GM18502 (cell line): ENCODE data around the gene RCL1.
"Not testable (repeated sequence)": the region's sequence is repeated elsewhere in the genome, so short reads cannot be mapped to it uniquely, and the experiment has no call there.

Source experiments
- ATAC-seq: cut with Tn5 transposase; IDR thresholded peaks from one replicate; pipeline ENCODE4 v1.9.1; 2021; ENCODE audit warnings: mild to moderate bottlenecking; ENCODE audit not compliant: unreplicated experiment, poor library complexity

The RCL1 gene

GRCh38 chr9:4792572-4793458 lies at the start of gene RCL1:
Gene RCL1 (plus strand): TSS chr9:4792944. CDS start chr9:4793092, 148 bp downstream.
- peak; percentile 98 for ATAC-seq

GRCh38 chr9:4743131-4743875 lies 49.4 kb upstream of the RCL1 start:
- no peak for ATAC-seq

- no peak for ATAC-seq
These were observed 46.3 kb upstream of the RCL1 start for GRCh38 chr9:4746278-4747030.

DNA sequence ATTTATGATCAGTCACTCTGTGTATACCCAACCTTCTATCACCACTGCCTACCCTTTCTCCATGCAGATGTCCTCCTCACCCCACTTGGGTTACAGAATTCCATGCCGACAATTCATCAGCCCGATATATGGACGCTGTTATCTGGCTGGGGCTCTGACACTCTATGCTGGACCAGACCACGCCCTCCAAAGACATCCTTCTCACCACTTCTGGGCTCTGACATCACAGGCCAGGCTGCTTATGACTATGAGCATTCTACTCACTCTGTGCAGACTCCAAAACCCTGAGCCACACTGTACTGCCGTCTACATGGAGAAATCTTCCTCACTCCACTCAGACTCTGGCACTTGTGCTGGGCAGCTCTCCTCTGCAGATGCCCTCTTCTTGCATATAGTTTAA lies 44.1 kb upstream of the RCL1 start:
- ATAC-seq: no peak

DNA sequence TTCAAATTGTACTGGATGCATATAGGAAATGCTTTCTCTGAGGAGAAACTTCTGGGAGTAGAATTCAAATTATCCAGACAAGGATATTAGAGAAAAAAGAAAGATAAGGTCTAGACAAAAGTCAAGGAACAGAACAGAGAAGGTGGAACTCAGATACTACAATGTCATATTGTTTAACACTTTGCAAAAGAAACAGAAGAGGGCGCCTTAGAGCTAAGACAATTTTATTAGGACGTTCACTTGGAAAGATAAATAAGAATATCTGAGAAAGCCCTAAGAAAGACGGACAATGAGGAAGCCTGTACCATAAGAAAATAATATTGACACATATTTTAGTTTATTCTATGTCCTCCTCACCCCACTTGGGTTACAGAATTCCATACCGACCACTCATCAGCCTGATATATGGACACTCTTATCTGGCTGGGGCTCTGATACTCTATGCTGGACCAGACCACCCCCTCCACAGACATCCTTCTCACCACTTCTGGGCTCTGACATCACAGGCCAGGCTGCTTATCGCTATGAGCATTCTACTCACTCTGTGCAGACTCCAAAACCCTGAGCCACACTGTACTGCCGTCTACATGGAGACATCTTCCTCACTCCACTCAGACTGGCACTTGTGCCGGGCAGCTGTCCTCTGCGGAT lies 42.6 kb upstream of the RCL1 start:
- ATAC-seq: no peak

DNA sequence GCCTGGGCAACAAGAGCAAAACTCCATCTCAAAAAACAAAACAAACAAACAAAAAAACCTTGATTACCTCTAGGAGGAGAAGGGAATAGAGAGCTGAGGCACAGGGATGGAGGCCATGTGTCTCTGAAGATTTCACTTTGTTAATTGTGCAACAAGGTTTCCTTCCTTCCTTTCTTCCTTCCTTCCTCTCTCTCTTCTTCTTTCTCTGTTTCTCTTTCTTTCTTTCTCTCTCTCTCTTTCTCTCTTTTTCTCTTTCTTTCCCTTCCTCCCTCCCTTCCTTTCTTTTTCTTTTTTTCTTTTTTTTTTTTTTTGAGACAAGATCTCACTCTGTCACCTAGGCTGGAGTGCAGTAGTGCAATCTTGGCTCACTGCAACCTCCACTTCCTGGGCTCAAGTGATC lies 38.2 kb upstream of the RCL1 start:
- not testable (repeated sequence) for ATAC-seq

GRCh38 chr9:4755026-4755609 lies 37.6 kb upstream of the RCL1 start:
- peak; percentile 46 for ATAC-seq

DNA sequence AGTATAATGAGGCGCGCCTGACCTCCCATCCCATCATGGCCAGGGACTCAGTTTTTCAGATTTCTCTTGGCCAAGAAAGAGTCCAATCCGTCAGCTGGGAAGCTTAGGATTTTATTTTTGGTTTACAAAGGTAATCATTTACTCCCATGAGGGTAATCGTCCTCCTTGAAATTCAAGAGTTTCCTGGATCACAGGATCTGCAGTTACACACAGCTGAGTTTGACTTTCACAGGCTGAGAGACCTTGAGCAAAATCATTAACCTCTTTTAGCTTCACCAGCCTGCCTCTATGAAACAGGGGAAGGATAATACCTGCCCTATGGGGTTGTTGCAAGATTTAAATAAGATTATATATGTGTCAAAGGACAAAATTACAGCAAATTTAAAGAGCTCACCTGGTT lies 36.3 kb upstream of the RCL1 start:
- no peak for ATAC-seq

DNA sequence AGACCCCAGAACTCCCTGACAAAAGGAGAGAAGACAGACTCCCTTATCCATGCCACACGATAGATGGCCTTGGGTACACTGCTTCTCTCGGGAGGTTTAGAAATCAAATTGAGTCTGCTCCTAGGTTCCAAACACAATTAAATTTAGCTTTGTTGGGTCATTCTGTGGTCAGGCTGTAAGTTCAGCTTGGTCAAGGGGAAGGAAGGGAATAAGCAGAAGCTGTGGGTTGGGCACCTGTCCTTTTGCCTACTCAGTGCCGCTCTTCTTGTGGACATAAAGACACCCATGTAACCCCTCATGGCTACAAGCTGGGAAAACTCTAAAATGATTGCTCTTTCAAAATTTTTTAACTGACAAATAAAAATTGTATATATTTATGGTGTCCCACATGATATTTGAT lies 32.6 kb upstream of the RCL1 start:
- ATAC-seq: no peak

DNA sequence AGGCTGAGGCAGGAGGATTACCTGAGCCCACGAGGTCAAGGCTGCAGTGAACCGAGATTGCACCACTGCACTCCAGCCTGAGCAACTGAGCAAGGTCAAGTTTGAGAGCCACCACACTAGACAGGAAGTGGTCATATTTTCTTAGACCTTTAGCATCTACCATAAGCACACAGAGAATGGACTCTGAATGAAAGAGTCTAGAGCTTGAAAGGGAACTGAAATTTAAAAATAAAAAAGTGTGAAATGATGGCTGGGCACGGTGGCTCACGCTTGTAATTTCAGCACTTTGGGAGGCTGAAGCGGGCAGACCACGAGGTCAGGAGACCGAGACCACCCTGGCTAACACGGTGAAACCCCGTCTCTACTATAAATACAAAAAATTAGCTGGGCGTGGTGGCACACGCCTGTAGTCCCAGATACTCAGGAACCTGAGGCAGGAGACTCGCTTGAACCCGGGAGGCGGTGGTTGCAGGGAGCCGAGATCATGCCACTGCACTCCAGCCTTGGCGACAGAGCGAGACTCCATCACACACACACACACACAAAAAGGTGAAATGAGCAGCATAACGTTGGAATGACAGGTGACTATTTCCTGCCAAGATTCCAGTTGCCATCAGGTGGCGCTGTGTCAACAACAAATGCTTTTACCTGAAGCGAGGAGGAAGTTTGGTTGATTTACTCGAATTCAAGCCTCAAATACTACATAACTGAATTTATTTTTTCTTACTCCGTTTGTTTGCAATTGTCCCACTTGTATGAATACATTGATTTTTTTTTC lies 30.4 kb upstream of the RCL1 start:
- peak; percentile 82 for ATAC-seq

DNA sequence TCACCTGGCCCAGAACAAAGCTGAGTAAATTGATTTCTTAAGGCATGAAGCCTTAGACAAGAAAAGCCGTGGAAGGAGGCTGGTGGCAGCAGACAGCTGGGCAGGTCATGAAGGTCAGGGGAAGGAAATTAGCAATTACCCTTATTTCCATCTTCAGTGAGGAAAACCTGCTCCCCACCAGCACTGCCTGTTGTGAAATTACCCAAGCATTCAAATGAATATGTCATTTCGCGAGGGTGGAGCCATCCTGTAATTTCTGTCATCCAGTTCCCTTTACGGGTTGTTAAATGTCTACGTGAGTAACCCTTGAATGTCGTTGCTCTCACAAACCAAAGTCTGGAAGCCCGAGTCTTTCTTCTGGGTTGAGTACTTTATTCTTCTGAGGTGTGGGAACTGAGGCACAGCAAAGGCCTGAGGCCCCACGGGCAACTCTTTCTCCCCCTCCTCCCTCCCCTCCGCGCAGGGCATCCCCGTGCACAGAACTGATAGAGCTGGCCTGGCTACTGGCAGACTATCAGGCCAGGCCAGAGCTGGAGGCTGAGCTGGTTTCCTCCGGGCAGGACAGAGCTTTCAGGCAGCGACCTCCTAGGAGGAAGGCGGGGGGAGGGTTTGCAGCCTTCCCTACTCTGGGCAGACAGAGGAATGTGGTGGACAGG lies 29.7 kb upstream of the RCL1 start:
- peak; percentile 18 for ATAC-seq

DNA sequence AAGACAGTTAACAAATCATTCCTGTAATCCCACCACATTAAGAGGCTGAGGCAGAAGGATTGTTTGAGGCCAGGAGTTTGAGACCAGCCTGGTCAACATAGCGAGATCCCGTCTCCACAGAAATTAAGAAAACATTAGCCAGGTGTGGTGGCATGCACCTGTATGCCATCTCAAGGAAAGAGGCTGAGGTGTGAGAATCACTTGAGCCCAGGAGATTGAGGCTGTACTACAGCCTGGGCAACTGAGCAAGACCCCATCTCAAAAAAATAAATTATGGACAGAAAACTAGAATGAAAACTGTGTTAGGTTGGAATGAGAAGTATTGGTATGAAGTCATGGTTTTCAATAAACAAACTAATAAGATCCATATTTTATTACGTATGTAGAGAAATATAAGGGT lies 28.7 kb upstream of the RCL1 start:
- ATAC-seq: no peak

DNA sequence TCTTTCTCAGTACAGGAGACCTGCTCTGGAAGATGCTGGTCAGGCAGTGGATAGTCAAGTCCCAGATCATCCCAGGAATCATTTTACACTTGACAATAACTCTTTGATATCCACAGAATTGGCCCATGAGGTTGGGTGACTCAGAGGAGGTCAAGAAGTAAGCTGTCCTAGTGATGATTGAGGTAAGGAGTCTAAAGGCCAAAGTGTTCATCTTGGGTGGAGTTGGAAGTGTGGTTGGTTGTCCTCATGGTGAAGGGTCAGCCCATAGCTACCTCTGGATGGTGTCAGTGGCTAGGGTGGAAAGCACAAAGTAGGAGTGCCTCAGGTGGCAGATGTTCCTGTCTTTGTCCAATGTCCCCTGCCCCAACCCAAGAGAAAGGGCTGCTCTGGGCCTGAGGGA lies 24.1 kb upstream of the RCL1 start:
- no peak for ATAC-seq

DNA sequence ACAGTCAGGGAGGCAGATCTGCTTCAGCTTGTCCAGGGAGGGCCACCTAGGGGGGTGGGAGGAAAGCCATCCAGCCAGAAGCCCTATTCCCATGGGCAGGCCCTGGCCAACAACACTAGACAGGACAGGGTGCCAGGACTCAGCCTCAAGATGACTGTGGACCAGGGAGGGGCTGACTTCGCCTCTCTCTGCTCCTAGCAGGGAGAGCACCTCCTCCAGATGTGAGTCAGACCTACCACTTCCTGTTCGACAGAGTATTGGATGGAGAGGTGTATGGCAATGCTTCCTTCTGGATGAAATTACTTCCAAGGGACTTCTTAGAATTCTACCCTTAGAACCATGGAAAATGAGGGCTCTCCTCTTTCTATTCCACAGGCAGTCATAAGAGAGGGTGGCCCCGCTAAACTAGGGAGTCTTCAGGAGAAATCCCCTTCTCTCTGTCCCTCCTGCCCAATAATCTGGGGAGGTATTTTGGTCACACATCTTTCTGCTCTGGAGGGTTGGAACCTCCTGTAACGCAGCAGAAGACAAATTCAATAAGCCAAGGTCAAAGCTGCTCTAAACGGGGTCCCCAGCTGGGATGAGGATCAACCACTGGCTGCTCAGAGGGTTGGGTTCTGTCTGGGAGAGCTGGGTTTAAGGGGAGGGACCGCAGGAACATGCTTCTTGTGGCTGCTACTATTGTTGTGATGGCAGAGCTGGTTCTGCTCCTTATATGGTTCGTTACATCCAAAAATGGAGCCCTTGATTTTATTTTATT lies 23.2 kb upstream of the RCL1 start:
- ATAC-seq: no peak

DNA sequence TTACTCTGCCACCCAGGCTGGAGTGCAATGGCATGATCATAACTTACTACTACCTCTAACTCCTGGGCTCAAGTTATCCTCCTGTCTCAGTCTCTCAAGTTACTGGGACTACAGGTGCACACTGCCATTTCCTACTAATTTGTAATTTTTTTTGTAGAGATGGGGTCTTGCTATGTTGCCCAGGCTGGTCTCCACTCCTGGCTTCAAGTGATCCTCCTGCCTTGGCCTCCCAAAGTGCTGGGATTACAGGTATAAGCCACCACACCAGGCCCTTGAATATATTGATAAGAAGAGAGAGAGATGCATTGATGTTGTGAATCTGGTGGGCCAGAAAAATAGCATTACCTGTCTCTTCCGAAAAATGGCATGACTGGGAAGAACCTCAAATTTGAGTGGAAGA lies 21.0 kb upstream of the RCL1 start:
- ATAC-seq: no peak

GRCh38 chr9:4774209-4774608 lies 18.5 kb upstream of the RCL1 start:
- no peak for ATAC-seq

DNA sequence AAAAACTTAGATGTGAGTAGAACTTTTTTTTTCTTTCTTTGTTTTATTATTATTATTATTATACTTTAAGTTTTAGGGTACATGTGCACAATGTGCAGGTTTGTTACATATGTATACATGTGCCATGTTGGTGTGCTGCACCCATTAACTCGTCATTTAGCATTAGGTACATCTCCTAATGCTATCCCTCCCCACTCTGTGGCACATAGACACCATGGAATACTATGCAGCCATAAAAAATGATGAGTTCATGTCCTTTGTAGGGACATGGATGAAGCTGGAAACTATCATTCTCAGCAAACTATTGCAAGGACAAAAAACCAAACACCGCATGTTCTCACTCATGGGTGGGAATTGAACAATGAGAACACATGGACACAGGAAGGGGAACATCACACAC lies 17.8 kb upstream of the RCL1 start:
- not testable (repeated sequence) for ATAC-seq

DNA sequence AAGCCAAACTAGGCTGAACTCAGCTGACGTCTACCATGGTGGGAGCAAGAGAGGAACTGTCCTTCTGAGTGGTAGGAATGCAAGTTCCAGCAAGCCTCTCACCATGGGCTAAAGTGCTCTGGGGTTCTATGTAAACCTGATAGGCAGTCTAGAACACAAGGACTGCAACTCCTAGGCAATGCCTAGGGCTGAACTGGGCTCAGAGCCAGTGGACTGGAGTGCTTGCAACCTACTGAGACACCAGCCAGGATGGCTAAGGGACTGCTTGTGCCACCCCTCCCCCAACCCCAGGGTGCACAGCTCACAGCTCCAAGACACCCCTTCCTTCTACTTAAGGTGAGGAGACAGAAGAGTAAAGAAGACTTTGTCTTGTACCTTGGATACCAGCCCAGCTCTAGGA lies 12.1 kb upstream of the RCL1 start:
- no peak for ATAC-seq
